Upper lobe of left lung (tissue), 4 donors: ENCODE data around the gene BPIFB1.

ENCODE experiments used
- POLR2A ChIP-seq, 4 donors: fragments of 450-650 bp; IDR thresholded peaks; one replicate each; pipeline ENCODE4 v1.5.1; 2016 to 2017; ENCODE audit warnings: antibody characterized with exemption in 4 of 4, mild to moderate bottlenecking in 2 of 4
- TF ChIP-seq, protein P1 (sequence below), 6 experiments: fragments of 450-650 bp in 4 of 6; fragments of 200-600 bp in 2 of 6; sonication (generic) in 2 of 6; IDR thresholded peaks; one replicate each; pipeline ENCODE4 v1.5.1; 2016 to 2019; ENCODE audit warnings: antibody characterized with exemption in 6 of 6

DNA sequence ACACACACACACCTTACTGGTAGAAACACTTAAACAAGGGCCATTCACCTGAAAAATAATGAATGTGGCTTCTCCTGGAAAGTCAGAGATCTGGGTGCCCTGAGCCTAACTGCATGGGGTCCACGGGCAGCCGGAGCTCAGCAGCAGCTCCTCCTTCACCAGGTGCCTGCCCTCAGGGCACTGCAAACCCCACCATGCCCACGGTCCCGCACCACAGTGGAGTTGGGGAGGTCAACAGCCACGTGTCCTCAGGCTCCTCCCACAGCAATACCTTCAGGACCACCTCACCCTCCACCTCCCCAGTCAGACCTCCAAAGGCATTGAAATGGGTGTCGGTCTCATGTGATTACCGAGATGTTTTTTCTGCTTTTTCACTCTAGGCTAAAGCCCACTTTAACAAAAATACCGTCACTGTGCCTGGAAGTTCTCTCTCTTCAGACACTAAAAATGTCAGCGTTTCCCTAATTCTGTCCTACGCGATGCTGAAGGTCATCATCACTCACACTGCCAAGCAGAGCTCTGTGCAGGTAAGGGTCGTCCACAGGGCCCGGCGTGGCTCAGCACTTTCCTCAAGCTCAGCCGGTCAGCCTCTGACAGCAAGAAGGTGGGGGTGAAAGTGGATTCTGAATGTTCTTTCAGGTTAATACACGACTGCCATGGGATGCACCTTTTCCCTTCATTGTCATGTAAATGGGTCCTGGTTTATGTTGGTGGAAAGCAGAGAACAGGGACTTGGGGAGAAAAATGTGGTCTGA, 69.4 kb downstream of the BPIFB1 start:
- TF ChIP-seq, protein P1, sequence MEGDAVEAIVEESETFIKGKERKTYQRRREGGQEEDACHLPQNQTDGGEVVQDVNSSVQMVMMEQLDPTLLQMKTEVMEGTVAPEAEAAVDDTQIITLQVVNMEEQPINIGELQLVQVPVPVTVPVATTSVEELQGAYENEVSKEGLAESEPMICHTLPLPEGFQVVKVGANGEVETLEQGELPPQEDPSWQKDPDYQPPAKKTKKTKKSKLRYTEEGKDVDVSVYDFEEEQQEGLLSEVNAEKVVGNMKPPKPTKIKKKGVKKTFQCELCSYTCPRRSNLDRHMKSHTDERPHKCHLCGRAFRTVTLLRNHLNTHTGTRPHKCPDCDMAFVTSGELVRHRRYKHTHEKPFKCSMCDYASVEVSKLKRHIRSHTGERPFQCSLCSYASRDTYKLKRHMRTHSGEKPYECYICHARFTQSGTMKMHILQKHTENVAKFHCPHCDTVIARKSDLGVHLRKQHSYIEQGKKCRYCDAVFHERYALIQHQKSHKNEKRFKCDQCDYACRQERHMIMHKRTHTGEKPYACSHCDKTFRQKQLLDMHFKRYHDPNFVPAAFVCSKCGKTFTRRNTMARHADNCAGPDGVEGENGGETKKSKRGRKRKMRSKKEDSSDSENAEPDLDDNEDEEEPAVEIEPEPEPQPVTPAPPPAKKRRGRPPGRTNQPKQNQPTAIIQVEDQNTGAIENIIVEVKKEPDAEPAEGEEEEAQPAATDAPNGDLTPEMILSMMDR (IDR thresholded peaks at IDR 0.05) = no peak
- TF ChIP-seq POLR2A (IDR thresholded peaks at IDR 0.05) = no peak
